Activated naive CD4-positive, alpha-beta T cell treated with anti-CD3 and anti-CD28 coated beads, Interleukin-2, amount 10 ng/mL, durations not matched to agents 7 days and 5 days (primary cell): ENCODE data around the gene TMEM214.

Source experiments
- CTCF ChIA-PET: fragments of 350-600 bp; sonication (Branson Sonifier 250); formaldehyde crosslinking; loops from one replicate; lab custom pipeline; 2021; ENCODE audit warnings: antibody characterized with exemption; lab: Charles Lee
- DNase-seq: peaks from one replicate; pipeline ENCODE4 v3.0.0-alpha.2; 2020
- H3K27ac Mint-ChIP-seq: one replicate; pipeline ENCODE4 v1.8.0; 2021; ENCODE audit warnings: mild to moderate bottlenecking, moderate library complexity, mixed read lengths
- H3K27me3 Mint-ChIP-seq: one replicate; pipeline ENCODE4 v1.8.0; 2021; ENCODE audit warnings: mild to moderate bottlenecking, mixed read lengths
- H3K36me3 Mint-ChIP-seq: one replicate; pipeline ENCODE4 v1.8.0; 2021; ENCODE audit warnings: mixed read lengths
- H3K4me1 Mint-ChIP-seq: one replicate; pipeline ENCODE4 v1.8.0; 2021; ENCODE audit warnings: mixed read lengths
- H3K4me3 Mint-ChIP-seq: one replicate; pipeline ENCODE4 v1.8.0; 2021; ENCODE audit warnings: mild to moderate bottlenecking, moderate library complexity, mixed read lengths
- H3K9me3 Mint-ChIP-seq: one replicate; pipeline ENCODE4 v1.8.0; 2021; ENCODE audit warnings: mixed read lengths

The TMEM214 gene

GRCh38 chr2:27054721-27055120, 22.0 kb downstream of the TMEM214 start:
- H3K27ac Mint-ChIP-seq = no peak overlapping the region
- CTCF ChIA-PET = no interaction called here

GRCh38 chr2:27057184-27057583, 24.4 kb downstream of the TMEM214 start:
- Mint-ChIP-seq H3K9me3 (no peaks in the 10 kb centered on the region), H3K4me3 (no peak overlapping the region), H3K27ac (no peak overlapping the region), H3K4me1 (peaks cover 9% of the 10 kb centered on the region), H3K27me3 (no peaks in the 10 kb centered on the region), H3K36me3 (peaks cover 22% of the 10 kb centered on the region)
- DNase-seq = no peak
- CTCF ChIA-PET = no interaction called here

More at GRCh38 chr2:27054721-27055120, 22.0 kb downstream of the TMEM214 start:
- peaks cover 2% of the 10 kb centered on the region for H3K9me3 Mint-ChIP-seq
- no peak for DNase-seq
- peaks cover 13% of the 10 kb centered on the region for H3K27me3 Mint-ChIP-seq
- no peak overlapping the region for H3K4me3 Mint-ChIP-seq
- H3K36me3 Mint-ChIP-seq = peaks cover 28% of the 10 kb centered on the region
- peaks cover 19% of the 10 kb centered on the region for H3K4me1 Mint-ChIP-seq

- CTCF ChIA-PET = interaction anchor here (0.9 kb wide), 1 partner anchor 11 kb away, joined by 3 read pairs; no protein-coding TSS in a partner anchor
- DNase-seq = no peak
- Mint-ChIP-seq H3K4me1 (peaks cover under 1% of the 10 kb centered on the region), H3K27ac (no peak overlapping the region), H3K27me3 (no peaks in the 10 kb centered on the region), H3K36me3 (peaks cover 29% of the 10 kb centered on the region), H3K9me3 (no peaks in the 10 kb centered on the region), H3K4me3 (no peak overlapping the region)
Observed at GRCh38 chr2:27058210-27058609, 25.4 kb downstream of the TMEM214 start.

GRCh38 chr2:27059141-27059820, 26.5 kb downstream of the TMEM214 start:
- Mint-ChIP-seq H3K4me3 (no peak overlapping the region), H3K27ac (no peak overlapping the region), H3K4me1 (no peaks in the 10 kb centered on the region), H3K27me3 (no peaks in the 10 kb centered on the region), H3K9me3 (no peaks in the 10 kb centered on the region), H3K36me3 (peaks cover 24% of the 10 kb centered on the region)
- DNase-seq = no peak
- CTCF ChIA-PET = interaction anchor here (1.4 kb wide), 1 partner anchor 243 kb away, joined by 3 read pairs; no protein-coding TSS in a partner anchor

- CTCF ChIA-PET = interaction anchor here (0.6 kb wide), 1 partner anchor 44 kb away, joined by 3 read pairs; no protein-coding TSS in a partner anchor
- no peaks in the 10 kb centered on the region for H3K4me1 Mint-ChIP-seq
- peaks cover 23% of the 10 kb centered on the region for H3K36me3 Mint-ChIP-seq
- no peak for DNase-seq
- no peaks in the 10 kb centered on the region for H3K27me3 Mint-ChIP-seq
- no peak overlapping the region for H3K27ac Mint-ChIP-seq
- no peak overlapping the region for H3K4me3 Mint-ChIP-seq
- no peaks in the 10 kb centered on the region for H3K9me3 Mint-ChIP-seq
Observed at GRCh38 chr2:27060323-27060722, 27.6 kb downstream of the TMEM214 start.

- peaks cover 50% of the 10 kb centered on the region for H3K36me3 Mint-ChIP-seq
- H3K27ac Mint-ChIP-seq = no peak overlapping the region
- peaks cover 33% of the 10 kb centered on the region for H3K4me1 Mint-ChIP-seq
- DNase-seq = no peak
- H3K4me3 Mint-ChIP-seq = no peak overlapping the region
- no peaks in the 10 kb centered on the region for H3K27me3 Mint-ChIP-seq
- CTCF ChIA-PET = no interaction called here
- H3K9me3 Mint-ChIP-seq = no peaks in the 10 kb centered on the region
Observed at GRCh38 chr2:27065128-27065527, 32.4 kb downstream of the TMEM214 start.

GRCh38 chr2:27067385-27067784, 34.6 kb downstream of the TMEM214 start:
- CTCF ChIA-PET = no interaction called here
- no peak for DNase-seq
- Mint-ChIP-seq H3K36me3 (peaks cover 56% of the 10 kb centered on the region), H3K9me3 (no peaks in the 10 kb centered on the region), H3K4me1 (peaks cover 45% of the 10 kb centered on the region), H3K27me3 (no peaks in the 10 kb centered on the region), H3K27ac (peak overlapping the region; percentile 55), H3K4me3 (no peak overlapping the region)

- Mint-ChIP-seq H3K4me3 (peak overlapping the region; percentile 99), H3K36me3 (peaks cover 49% of the 10 kb centered on the region), H3K4me1 (peaks cover 62% of the 10 kb centered on the region), H3K9me3 (no peaks in the 10 kb centered on the region), H3K27me3 (no peaks in the 10 kb centered on the region), H3K27ac (no peak overlapping the region)
- CTCF ChIA-PET = interaction anchor here (0.8 kb wide), 1 partner anchor 11 kb away, joined by 3 read pairs; no protein-coding TSS in a partner anchor
- DNase-seq = no peak
Observed at GRCh38 chr2:27069436-27069835, 36.7 kb downstream of the TMEM214 start.

- CTCF ChIA-PET = no interaction called here
- Mint-ChIP-seq H3K9me3 (no peaks in the 10 kb centered on the region), H3K4me3 (peak overlapping the region; percentile 99), H3K36me3 (peaks cover 46% of the 10 kb centered on the region), H3K27me3 (no peaks in the 10 kb centered on the region), H3K4me1 (peaks cover 68% of the 10 kb centered on the region), H3K27ac (peak overlapping the region; percentile 98)
- DNase-seq = no peak
Observed at GRCh38 chr2:27069961-27070618, 37.3 kb downstream of the TMEM214 start.

- peaks cover 71% of the 10 kb centered on the region for H3K4me1 Mint-ChIP-seq
Observed at GRCh38 chr2:27070653-27071276, 38.0 kb downstream of the TMEM214 start.

GRCh38 chr2:27071277-27071989, 38.7 kb downstream of the TMEM214 start, which contains the start of gene OST4:
Gene OST4 (minus strand): TSS chr2:27071654.
- Mint-ChIP-seq H3K4me1 (peaks cover 74% of the 10 kb centered on the region), H3K36me3 (peaks cover 36% of the 10 kb centered on the region), H3K4me3 (peak within 1 kb of the TSS; percentile 99), H3K27ac (peak within 1 kb of the TSS; percentile 98), H3K27me3 (peaks cover 4% of the 10 kb centered on the region), H3K9me3 (no peaks in the 10 kb centered on the region)
- CTCF ChIA-PET = interaction anchor here (1.0 to 1.6 kb wide), 3 partner anchors 10 to 110 kb away, joined by 3 to 6 read pairs (median 5); partner anchors contain the start of gene AGBL5
- DNase-seq = peak; percentile 93

More at GRCh38 chr2:27070653-27071276, 38.0 kb downstream of the TMEM214 start:
- Mint-ChIP-seq H3K36me3 (peaks cover 40% of the 10 kb centered on the region), H3K27me3 (no peaks in the 10 kb centered on the region), H3K27ac (peak overlapping the region; percentile 98), H3K4me3 (peak overlapping the region; percentile 99), H3K9me3 (no peaks in the 10 kb centered on the region)
- no peak for DNase-seq
- CTCF ChIA-PET = interaction anchor here (1.0 to 1.6 kb wide), 3 partner anchors 10 to 109 kb away, joined by 3 to 6 read pairs (median 5); partner anchors contain the start of gene AGBL5

GRCh38 chr2:27071990-27072830, 39.4 kb downstream of the TMEM214 start:
- no peak for DNase-seq
- H3K4me1 Mint-ChIP-seq = peaks cover 80% of the 10 kb centered on the region

GRCh38 chr2:27072920-27073319, 40.2 kb downstream of the TMEM214 start:
- Mint-ChIP-seq H3K36me3 (peaks cover 31% of the 10 kb centered on the region), H3K9me3 (no peaks in the 10 kb centered on the region), H3K27ac (peak overlapping the region; percentile 47), H3K4me1 (peaks cover 78% of the 10 kb centered on the region), H3K4me3 (peak overlapping the region; percentile 78), H3K27me3 (peaks cover 12% of the 10 kb centered on the region)
- CTCF ChIA-PET = interaction anchor here (1.1 kb wide), 1 partner anchor 8 kb away, joined by 4 read pairs; no protein-coding TSS in a partner anchor
- no peak for DNase-seq

More at GRCh38 chr2:27071990-27072830, 39.4 kb downstream of the TMEM214 start:
- peaks cover 8% of the 10 kb centered on the region for H3K27me3 Mint-ChIP-seq
- H3K4me3 Mint-ChIP-seq = peak overlapping the region; percentile 78
- H3K36me3 Mint-ChIP-seq = peaks cover 36% of the 10 kb centered on the region
- H3K9me3 Mint-ChIP-seq = no peaks in the 10 kb centered on the region
- CTCF ChIA-PET = interaction anchor here (1.1 to 1.6 kb wide), 3 partner anchors 9 to 21 kb away, joined by 4 to 6 read pairs (median 5); partner anchors contain the start of gene AGBL5
- H3K27ac Mint-ChIP-seq = peak overlapping the region; percentile 85
